H1 (cell line): ENCODE results near the gene MEGF11. TPM values are rescaled to one million over a fixed set of nuclear protein-coding genes. Genes with fewer than 3 reads are reported as not detected.

Source experiments
- EP300 ChIP-seq, 2 experiments: IDR thresholded peaks; 1 replicate in 1 of 2; 2 replicates in 1 of 2; pipeline ENCODE4 v1.6.1; 2011 to 2012; ENCODE audit warnings: low read depth in 2 of 2, low read length in 2 of 2, mild to moderate bottlenecking in 2 of 2, borderline replicate concordance in 1 of 2, inconsistent platforms in 1 of 2, moderate library complexity in 1 of 2
- TAF1 ChIP-seq: IDR thresholded peaks from 2 replicates; pipeline ENCODE4 v1.6.1; 2011; ENCODE audit warnings: mild to moderate bottlenecking, low read depth, low read length
- TBP ChIP-seq: IDR thresholded peaks from 2 replicates; pipeline ENCODE4 v1.6.1; 2011; ENCODE audit warnings: low read depth, low read length, improper control_type of control experiment
- polyA plus RNA-seq, 7 experiments: library from polyadenylated mRNA; depleted of rRNA in 3 of 7; stranded (reverse) in 5 of 7; unstranded in 2 of 7; fragments of >200 nt in 5 of 7; fragments of 200-250 nt in 2 of 7; gene quantifications; 1 replicate in 5 of 7; 2 replicates in 1 of 7; 4 replicates in 1 of 7; pipeline versions ENCODE4 v1.2.1 to v1.2.3, GENCODE V29; 2011 to 2013; ENCODE audit warnings: missing spikeins in 2 of 7, mixed read lengths in 2 of 7
- total RNA-seq: library from RNA; stranded (reverse); fragmentation: NEBNext Ultra II Directional; extraction: Animal tissue kit (Norgen Biotek cat#: 25700); gene quantifications from 2 replicates; pipeline ENCODE4 v1.2.1, GENCODE V29; 2021
- TF ChIP-seq, protein P1 (sequence below): fragments of 300-600 bp; sonication (generic); IDR thresholded peaks from 2 replicates; pipeline ENCODE4 v1.7.1; 2012; ENCODE audit warnings: low read length, moderate library complexity, mild to moderate bottlenecking, inconsistent platforms; ENCODE audit not compliant: insufficient replicate concordance

Gene MEGF11
- total and polyA plus RNA-seq, 2 of the 8 experiments (the other 6 are each of a cell fraction or from before 2014, with no cell fraction given): 4.4 to 4.8 TPM

DNA sequence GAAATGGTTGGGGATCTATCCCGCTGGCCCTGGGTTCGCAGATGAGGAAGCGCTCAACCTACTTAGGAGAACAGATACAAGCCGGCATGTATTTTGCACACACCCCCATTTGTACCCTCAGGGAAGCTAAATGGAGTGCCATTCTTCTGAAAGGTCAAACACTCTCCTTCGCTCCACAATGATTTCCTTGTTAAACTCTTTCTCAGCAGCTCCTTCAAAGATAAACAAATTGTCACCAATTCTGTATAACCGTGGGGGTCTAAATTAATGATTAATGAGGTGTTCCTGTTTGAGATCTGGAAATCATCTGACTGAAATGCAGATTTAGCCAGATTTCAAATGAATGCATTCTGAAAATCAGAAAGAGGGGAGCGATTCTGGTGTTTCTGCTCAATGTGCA, 124.0 kb downstream of the MEGF11 start (continued):
- TF ChIP-seq, protein P1, sequence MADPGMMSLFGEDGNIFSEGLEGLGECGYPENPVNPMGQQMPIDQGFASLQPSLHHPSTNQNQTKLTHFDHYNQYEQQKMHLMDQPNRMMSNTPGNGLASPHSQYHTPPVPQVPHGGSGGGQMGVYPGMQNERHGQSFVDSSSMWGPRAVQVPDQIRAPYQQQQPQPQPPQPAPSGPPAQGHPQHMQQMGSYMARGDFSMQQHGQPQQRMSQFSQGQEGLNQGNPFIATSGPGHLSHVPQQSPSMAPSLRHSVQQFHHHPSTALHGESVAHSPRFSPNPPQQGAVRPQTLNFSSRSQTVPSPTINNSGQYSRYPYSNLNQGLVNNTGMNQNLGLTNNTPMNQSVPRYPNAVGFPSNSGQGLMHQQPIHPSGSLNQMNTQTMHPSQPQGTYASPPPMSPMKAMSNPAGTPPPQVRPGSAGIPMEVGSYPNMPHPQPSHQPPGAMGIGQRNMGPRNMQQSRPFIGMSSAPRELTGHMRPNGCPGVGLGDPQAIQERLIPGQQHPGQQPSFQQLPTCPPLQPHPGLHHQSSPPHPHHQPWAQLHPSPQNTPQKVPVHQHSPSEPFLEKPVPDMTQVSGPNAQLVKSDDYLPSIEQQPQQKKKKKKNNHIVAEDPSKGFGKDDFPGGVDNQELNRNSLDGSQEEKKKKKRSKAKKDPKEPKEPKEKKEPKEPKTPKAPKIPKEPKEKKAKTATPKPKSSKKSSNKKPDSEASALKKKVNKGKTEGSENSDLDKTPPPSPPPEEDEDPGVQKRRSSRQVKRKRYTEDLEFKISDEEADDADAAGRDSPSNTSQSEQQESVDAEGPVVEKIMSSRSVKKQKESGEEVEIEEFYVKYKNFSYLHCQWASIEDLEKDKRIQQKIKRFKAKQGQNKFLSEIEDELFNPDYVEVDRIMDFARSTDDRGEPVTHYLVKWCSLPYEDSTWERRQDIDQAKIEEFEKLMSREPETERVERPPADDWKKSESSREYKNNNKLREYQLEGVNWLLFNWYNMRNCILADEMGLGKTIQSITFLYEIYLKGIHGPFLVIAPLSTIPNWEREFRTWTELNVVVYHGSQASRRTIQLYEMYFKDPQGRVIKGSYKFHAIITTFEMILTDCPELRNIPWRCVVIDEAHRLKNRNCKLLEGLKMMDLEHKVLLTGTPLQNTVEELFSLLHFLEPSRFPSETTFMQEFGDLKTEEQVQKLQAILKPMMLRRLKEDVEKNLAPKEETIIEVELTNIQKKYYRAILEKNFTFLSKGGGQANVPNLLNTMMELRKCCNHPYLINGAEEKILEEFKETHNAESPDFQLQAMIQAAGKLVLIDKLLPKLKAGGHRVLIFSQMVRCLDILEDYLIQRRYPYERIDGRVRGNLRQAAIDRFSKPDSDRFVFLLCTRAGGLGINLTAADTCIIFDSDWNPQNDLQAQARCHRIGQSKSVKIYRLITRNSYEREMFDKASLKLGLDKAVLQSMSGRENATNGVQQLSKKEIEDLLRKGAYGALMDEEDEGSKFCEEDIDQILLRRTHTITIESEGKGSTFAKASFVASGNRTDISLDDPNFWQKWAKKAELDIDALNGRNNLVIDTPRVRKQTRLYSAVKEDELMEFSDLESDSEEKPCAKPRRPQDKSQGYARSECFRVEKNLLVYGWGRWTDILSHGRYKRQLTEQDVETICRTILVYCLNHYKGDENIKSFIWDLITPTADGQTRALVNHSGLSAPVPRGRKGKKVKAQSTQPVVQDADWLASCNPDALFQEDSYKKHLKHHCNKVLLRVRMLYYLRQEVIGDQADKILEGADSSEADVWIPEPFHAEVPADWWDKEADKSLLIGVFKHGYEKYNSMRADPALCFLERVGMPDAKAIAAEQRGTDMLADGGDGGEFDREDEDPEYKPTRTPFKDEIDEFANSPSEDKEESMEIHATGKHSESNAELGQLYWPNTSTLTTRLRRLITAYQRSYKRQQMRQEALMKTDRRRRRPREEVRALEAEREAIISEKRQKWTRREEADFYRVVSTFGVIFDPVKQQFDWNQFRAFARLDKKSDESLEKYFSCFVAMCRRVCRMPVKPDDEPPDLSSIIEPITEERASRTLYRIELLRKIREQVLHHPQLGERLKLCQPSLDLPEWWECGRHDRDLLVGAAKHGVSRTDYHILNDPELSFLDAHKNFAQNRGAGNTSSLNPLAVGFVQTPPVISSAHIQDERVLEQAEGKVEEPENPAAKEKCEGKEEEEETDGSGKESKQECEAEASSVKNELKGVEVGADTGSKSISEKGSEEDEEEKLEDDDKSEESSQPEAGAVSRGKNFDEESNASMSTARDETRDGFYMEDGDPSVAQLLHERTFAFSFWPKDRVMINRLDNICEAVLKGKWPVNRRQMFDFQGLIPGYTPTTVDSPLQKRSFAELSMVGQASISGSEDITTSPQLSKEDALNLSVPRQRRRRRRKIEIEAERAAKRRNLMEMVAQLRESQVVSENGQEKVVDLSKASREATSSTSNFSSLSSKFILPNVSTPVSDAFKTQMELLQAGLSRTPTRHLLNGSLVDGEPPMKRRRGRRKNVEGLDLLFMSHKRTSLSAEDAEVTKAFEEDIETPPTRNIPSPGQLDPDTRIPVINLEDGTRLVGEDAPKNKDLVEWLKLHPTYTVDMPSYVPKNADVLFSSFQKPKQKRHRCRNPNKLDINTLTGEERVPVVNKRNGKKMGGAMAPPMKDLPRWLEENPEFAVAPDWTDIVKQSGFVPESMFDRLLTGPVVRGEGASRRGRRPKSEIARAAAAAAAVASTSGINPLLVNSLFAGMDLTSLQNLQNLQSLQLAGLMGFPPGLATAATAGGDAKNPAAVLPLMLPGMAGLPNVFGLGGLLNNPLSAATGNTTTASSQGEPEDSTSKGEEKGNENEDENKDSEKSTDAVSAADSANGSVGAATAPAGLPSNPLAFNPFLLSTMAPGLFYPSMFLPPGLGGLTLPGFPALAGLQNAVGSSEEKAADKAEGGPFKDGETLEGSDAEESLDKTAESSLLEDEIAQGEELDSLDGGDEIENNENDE: no peak
- TF ChIP-seq TAF1 (no peak), TBP (no peak), EP300 (IDR thresholded peaks at IDR 0.05; ENCODE audit: borderline replicate concordance in 1 of 2, low read depth in 2 of 2, low read length in 2 of 2) (no peak)
